ENCODE measurements around the gene EFHC2.
"Not testable (repeated sequence)": the region's sequence is repeated elsewhere in the genome, so short reads cannot be mapped to it uniquely, and the experiment has no call there.

EFHC2 gene

GRCh38 chrX:44228621-44229020 is 114.9 kb downstream of the EFHC2 start:
- Histone ChIP-seq H3K9me3 (ENCODE audit: control insufficient read depth, insufficient read depth, low read length) (no peaks in the 10 kb centered on the region), H3K36me3 (ENCODE audit: control insufficient read depth, insufficient read depth, low read length) (no peaks in the 10 kb centered on the region), H3K9ac (ENCODE audit: low read depth, low read length) (no peak overlapping the region), H3K4me1 (ENCODE audit: control insufficient read depth, insufficient read depth, low read length) (peaks cover 3% of the 10 kb centered on the region), H3K4me3 (ENCODE audit: low read depth, low read length) (no peak overlapping the region), H3K27me3 (ENCODE audit: control insufficient read depth, insufficient read depth, low read length) (no peaks in the 10 kb centered on the region)

GRCh38 chrX:44227991-44228390 is 115.5 kb downstream of the EFHC2 start:
- Histone ChIP-seq H3K4me1 (ENCODE audit: control insufficient read depth, insufficient read depth, low read length) (peaks cover 3% of the 10 kb centered on the region), H3K36me3 (ENCODE audit: control insufficient read depth, insufficient read depth, low read length) (no peaks in the 10 kb centered on the region), H3K9me3 (ENCODE audit: control insufficient read depth, insufficient read depth, low read length) (no peaks in the 10 kb centered on the region), H3K9ac (ENCODE audit: low read depth, low read length) (no peak overlapping the region), H3K27me3 (ENCODE audit: control insufficient read depth, insufficient read depth, low read length) (no peaks in the 10 kb centered on the region), H3K4me3 (ENCODE audit: low read depth, low read length) (no peak overlapping the region)

- Histone ChIP-seq H3K4me1 (ENCODE audit: control insufficient read depth, insufficient read depth, low read length) (peaks cover 3% of the 10 kb centered on the region), H3K9ac (ENCODE audit: low read depth, low read length) (no peak overlapping the region), H3K27me3 (ENCODE audit: control insufficient read depth, insufficient read depth, low read length) (no peaks in the 10 kb centered on the region), H3K4me3 (ENCODE audit: low read depth, low read length) (no peak overlapping the region), H3K9me3 (ENCODE audit: control insufficient read depth, insufficient read depth, low read length) (no peaks in the 10 kb centered on the region), H3K36me3 (ENCODE audit: control insufficient read depth, insufficient read depth, low read length) (no peaks in the 10 kb centered on the region)
Measured at GRCh38 chrX:44225667-44226066, 117.8 kb downstream of the EFHC2 start.

- H3K4me3 ChIP-seq (ENCODE audit: low read depth, low read length): no peak overlapping the region
- H3K4me1 ChIP-seq (ENCODE audit: control insufficient read depth, insufficient read depth, low read length): peaks cover 3% of the 10 kb centered on the region
- H3K27me3 ChIP-seq (ENCODE audit: control insufficient read depth, insufficient read depth, low read length): no peaks in the 10 kb centered on the region
- H3K36me3 ChIP-seq (ENCODE audit: control insufficient read depth, insufficient read depth, low read length): no peaks in the 10 kb centered on the region
- no peaks in the 10 kb centered on the region for H3K9me3 ChIP-seq (ENCODE audit: control insufficient read depth, insufficient read depth, low read length)
- no peak overlapping the region for H3K9ac ChIP-seq (ENCODE audit: low read depth, low read length)
Measured at GRCh38 chrX:44224760-44225159, 118.7 kb downstream of the EFHC2 start.

GRCh38 chrX:44223150-44223549 is 120.3 kb downstream of the EFHC2 start:
- no peak overlapping the region for H3K9ac ChIP-seq (ENCODE audit: low read depth, low read length)
- H3K36me3 ChIP-seq (ENCODE audit: control insufficient read depth, insufficient read depth, low read length): no peaks in the 10 kb centered on the region
- H3K9me3 ChIP-seq (ENCODE audit: control insufficient read depth, insufficient read depth, low read length): no peaks in the 10 kb centered on the region
- H3K4me1 ChIP-seq (ENCODE audit: control insufficient read depth, insufficient read depth, low read length): peaks cover 3% of the 10 kb centered on the region
- H3K27me3 ChIP-seq (ENCODE audit: control insufficient read depth, insufficient read depth, low read length): no peaks in the 10 kb centered on the region
- H3K4me3 ChIP-seq (ENCODE audit: low read depth, low read length): no peak overlapping the region

GRCh38 chrX:44218465-44218864 is 125.0 kb downstream of the EFHC2 start:
- Histone ChIP-seq H3K4me3 (ENCODE audit: low read depth, low read length) (no peak overlapping the region), H3K27me3 (ENCODE audit: control insufficient read depth, insufficient read depth, low read length) (no peaks in the 10 kb centered on the region), H3K4me1 (ENCODE audit: control insufficient read depth, insufficient read depth, low read length) (no peaks in the 10 kb centered on the region), H3K36me3 (ENCODE audit: control insufficient read depth, insufficient read depth, low read length) (no peaks in the 10 kb centered on the region), H3K9me3 (ENCODE audit: control insufficient read depth, insufficient read depth, low read length) (no peaks in the 10 kb centered on the region), H3K9ac (ENCODE audit: low read depth, low read length) (no peak overlapping the region)

GRCh38 chrX:44216171-44216570 is 127.3 kb downstream of the EFHC2 start:
- H3K27me3 ChIP-seq (ENCODE audit: control insufficient read depth, insufficient read depth, low read length): no peaks in the 10 kb centered on the region
- no peak overlapping the region for H3K9ac ChIP-seq (ENCODE audit: low read depth, low read length)
- H3K4me1 ChIP-seq (ENCODE audit: control insufficient read depth, insufficient read depth, low read length): no peaks in the 10 kb centered on the region
- no peaks in the 10 kb centered on the region for H3K36me3 ChIP-seq (ENCODE audit: control insufficient read depth, insufficient read depth, low read length)
- no peaks in the 10 kb centered on the region for H3K9me3 ChIP-seq (ENCODE audit: control insufficient read depth, insufficient read depth, low read length)
- H3K4me3 ChIP-seq (ENCODE audit: low read depth, low read length): no peak overlapping the region

GRCh38 chrX:44203791-44204190 is 139.7 kb downstream of the EFHC2 start:
- Histone ChIP-seq H3K4me3 (ENCODE audit: low read depth, low read length) (no peak overlapping the region), H3K27me3 (ENCODE audit: control insufficient read depth, insufficient read depth, low read length) (no peaks in the 10 kb centered on the region), H3K36me3 (ENCODE audit: control insufficient read depth, insufficient read depth, low read length) (no peaks in the 10 kb centered on the region), H3K9me3 (ENCODE audit: control insufficient read depth, insufficient read depth, low read length) (no peaks in the 10 kb centered on the region), H3K9ac (ENCODE audit: low read depth, low read length) (no peak overlapping the region), H3K4me1 (ENCODE audit: control insufficient read depth, insufficient read depth, low read length) (no peaks in the 10 kb centered on the region)

- H3K36me3 ChIP-seq (ENCODE audit: control insufficient read depth, insufficient read depth, low read length): no peaks in the 10 kb centered on the region
- H3K27me3 ChIP-seq (ENCODE audit: control insufficient read depth, insufficient read depth, low read length): no peaks in the 10 kb centered on the region
- no peaks in the 10 kb centered on the region for H3K9me3 ChIP-seq (ENCODE audit: control insufficient read depth, insufficient read depth, low read length)
Measured at GRCh38 chrX:44202596-44202995, 140.9 kb downstream of the EFHC2 start.

GRCh38 chrX:44189116-44189515 is 154.4 kb downstream of the EFHC2 start:
- Histone ChIP-seq H3K4me1 (ENCODE audit: control insufficient read depth, insufficient read depth, low read length) (no peaks in the 10 kb centered on the region), H3K4me3 (ENCODE audit: low read depth, low read length) (no peak overlapping the region), H3K27me3 (ENCODE audit: control insufficient read depth, insufficient read depth, low read length) (no peaks in the 10 kb centered on the region), H3K36me3 (ENCODE audit: control insufficient read depth, insufficient read depth, low read length) (no peaks in the 10 kb centered on the region), H3K9ac (ENCODE audit: low read depth, low read length) (no peak overlapping the region), H3K9me3 (ENCODE audit: control insufficient read depth, insufficient read depth, low read length) (no peaks in the 10 kb centered on the region)

More at GRCh38 chrX:44202596-44202995, 140.9 kb downstream of the EFHC2 start:
- Histone ChIP-seq H3K4me1 (ENCODE audit: control insufficient read depth, insufficient read depth, low read length) (no peaks in the 10 kb centered on the region), H3K4me3 (ENCODE audit: low read depth, low read length) (no peak overlapping the region), H3K9ac (ENCODE audit: low read depth, low read length) (no peak overlapping the region)

GRCh38 chrX:44187915-44188314 is 155.6 kb downstream of the EFHC2 start:
- H3K9me3 ChIP-seq (ENCODE audit: control insufficient read depth, insufficient read depth, low read length); H3K4me1 ChIP-seq (ENCODE audit: control insufficient read depth, insufficient read depth, low read length); H3K27me3 ChIP-seq (ENCODE audit: control insufficient read depth, insufficient read depth, low read length); H3K4me3 ChIP-seq (ENCODE audit: low read depth, low read length); H3K36me3 ChIP-seq (ENCODE audit: control insufficient read depth, insufficient read depth, low read length); H3K9ac ChIP-seq (ENCODE audit: low read depth, low read length): not testable (repeated sequence)

GRCh38 chrX:44183329-44183728 is 160.1 kb downstream of the EFHC2 start:
- Histone ChIP-seq H3K4me1 (ENCODE audit: control insufficient read depth, insufficient read depth, low read length) (no peaks in the 10 kb centered on the region), H3K27me3 (ENCODE audit: control insufficient read depth, insufficient read depth, low read length) (no peaks in the 10 kb centered on the region), H3K36me3 (ENCODE audit: control insufficient read depth, insufficient read depth, low read length) (no peaks in the 10 kb centered on the region), H3K4me3 (ENCODE audit: low read depth, low read length) (no peak overlapping the region), H3K9ac (ENCODE audit: low read depth, low read length) (no peak overlapping the region), H3K9me3 (ENCODE audit: control insufficient read depth, insufficient read depth, low read length) (no peaks in the 10 kb centered on the region)
